HG03108 (cell line): ENCODE results near the gene SMTNL2.
"Not testable (repeated sequence)": the region's sequence is repeated elsewhere in the genome, so short reads cannot be mapped to it uniquely, and the experiment has no call there.

Source experiments
- ATAC-seq: cut with Tn5 transposase; IDR thresholded peaks from one replicate; pipeline ENCODE4 v1.9.1; 2021; ENCODE audit warnings: moderate library complexity; ENCODE audit not compliant: unreplicated experiment

Gene SMTNL2

GRCh38 chr17:4631836-4632580, 47.7 kb downstream of the SMTNL2 start:
- no peak for ATAC-seq

- ATAC-seq: no peak
These were observed 48.2 kb downstream of the SMTNL2 start for GRCh38 chr17:4632581-4632920.

GRCh38 chr17:4633643-4634042, 49.3 kb downstream of the SMTNL2 start:
- no peak for ATAC-seq

GRCh38 chr17:4634976-4635375, 50.6 kb downstream of the SMTNL2 start:
- no peak for ATAC-seq

- ATAC-seq: peak; percentile 47
These were observed 51.6 kb downstream of the SMTNL2 start for GRCh38 chr17:4635823-4636375.

GRCh38 chr17:4636474-4637100, 52.3 kb downstream of the SMTNL2 start:
- no peak for ATAC-seq

- ATAC-seq: not testable (repeated sequence)
These were observed 54.4 kb downstream of the SMTNL2 start for GRCh38 chr17:4638766-4639165.

GRCh38 chr17:4639301-4640059, 55.2 kb downstream of the SMTNL2 start:
- ATAC-seq: not testable (repeated sequence)

GRCh38 chr17:4640569-4641188, 56.4 kb downstream of the SMTNL2 start:
- not testable (repeated sequence) for ATAC-seq

- ATAC-seq: no peak
These were observed 57.2 kb downstream of the SMTNL2 start, which contains the start of gene ALOX15 for GRCh38 chr17:4641297-4642195. TSS of gene ALOX15 (minus strand) at chr17:4641678. CDS start at chr17:4641651, 27 bp downstream.

GRCh38 chr17:4642286-4642685, 58.0 kb downstream of the SMTNL2 start:
- ATAC-seq: no peak

- ATAC-seq: no peak
These were observed 59.3 kb downstream of the SMTNL2 start for GRCh38 chr17:4643676-4644075.

- no peak for ATAC-seq
These were observed 61.3 kb downstream of the SMTNL2 start for GRCh38 chr17:4645642-4646041.

- no peak for ATAC-seq
These were observed 64.4 kb downstream of the SMTNL2 start for GRCh38 chr17:4648741-4649140.

GRCh38 chr17:4652997-4653396, 68.7 kb downstream of the SMTNL2 start:
- ATAC-seq: no peak

- not testable (repeated sequence) for ATAC-seq
These were observed 71.6 kb downstream of the SMTNL2 start for GRCh38 chr17:4655933-4656332.

GRCh38 chr17:4657678-4658077, 73.3 kb downstream of the SMTNL2 start:
- no peak for ATAC-seq
